HEK293 (cell line): ENCODE data around the gene USP31.

Experiments
- CTCF ChIA-PET: fragments of 350-600 bp; formaldehyde crosslinking; extraction: SDS; loops from one replicate; lab custom pipeline; 2021; ENCODE audit warnings: antibody characterized with exemption; lab: Yijun Ruan, JAX
- POLR2A ChIA-PET: fragments of 300-600 bp; formaldehyde crosslinking; extraction: SDS; loops from one replicate; lab custom pipeline; 2020; ENCODE audit warnings: antibody characterized with exemption, inconsistent platforms; lab: Yijun Ruan, JAX
- H3K27ac ChIP-seq: fragments of 200-500 bp; sonication (Bioruptor generic); 2 replicates; pipeline ENCODE4 v1.5.1; 2014; ENCODE audit warnings: low read depth, low read length, control low read depth, inconsistent platforms; ENCODE audit errors: extremely low read depth
- H3K36me3 ChIP-seq, 2 experiments: fragments of 200-500 bp in 1 of 2; sonication (Bioruptor generic) in 1 of 2; 1 replicate in 1 of 2; 2 replicates in 1 of 2; pipeline ENCODE4 v1.5.1; 2014 to 2017; ENCODE audit warnings: inconsistent platforms in 2 of 2, low read length in 2 of 2; ENCODE audit not compliant: control insufficient read depth in 2 of 2, insufficient read depth in 1 of 2
- H3K4me1 ChIP-seq: fragments of 200-500 bp; sonication (Bioruptor generic); 2 replicates; pipeline ENCODE4 v1.5.1; 2014; ENCODE audit warnings: mild to moderate bottlenecking, low read length, inconsistent platforms; ENCODE audit not compliant: control insufficient read depth, insufficient read depth
- H3K4me3 ChIP-seq: 2 replicates; pipeline ENCODE4 v1.5.1; 2011; ENCODE audit warnings: low read depth, mild to moderate bottlenecking, control low read depth, low read length, moderate library complexity
- H3K9me3 ChIP-seq: fragments of 200-500 bp; sonication (Bioruptor generic); 2 replicates; pipeline ENCODE4 v1.5.1; 2014; ENCODE audit warnings: low read depth, low read length, inconsistent platforms; ENCODE audit not compliant: control insufficient read depth, insufficient read depth
- AEBP2 ChIP-seq: fragments of 450-650 bp; formaldehyde crosslinking; IDR thresholded peaks from 2 replicates; pipeline ENCODE4 v1.5.1; 2016; ENCODE audit warnings: missing biosample characterization, missing genetic modification characterization, borderline replicate concordance
- GLIS1 ChIP-seq: fragments of 450-650 bp; formaldehyde crosslinking; IDR thresholded peaks from 2 replicates; pipeline ENCODE4 v1.5.1; 2016; ENCODE audit warnings: missing biosample characterization, missing genetic modification characterization
- HOXA7 ChIP-seq: sonication (generic); formaldehyde crosslinking; IDR thresholded peaks from 2 replicates; pipeline ENCODE4 v1.8.1; 2022; ENCODE audit warnings: missing genetic modification reagents, borderline replicate concordance
- HOXC10 ChIP-seq: sonication (generic); formaldehyde crosslinking; IDR thresholded peaks from 2 replicates; pipeline ENCODE4 v1.8.1; 2023; ENCODE audit warnings: mild to moderate bottlenecking, missing genetic modification reagents
- IKZF3 ChIP-seq: fragments of 450-650 bp; IDR thresholded peaks from 2 replicates; pipeline ENCODE4 v1.5.0; 2018; ENCODE audit warnings: missing biosample characterization, mild to moderate bottlenecking, missing genetic modification characterization, moderate library complexity
- INSM2 ChIP-seq: fragments of 450-650 bp; formaldehyde crosslinking; IDR thresholded peaks from 2 replicates; pipeline ENCODE4 v1.5.1; 2016; ENCODE audit warnings: missing biosample characterization, missing genetic modification characterization
- KLF1 ChIP-seq: fragments of 450-650 bp; formaldehyde crosslinking; IDR thresholded peaks from 2 replicates; pipeline ENCODE4 v1.5.1; 2016; ENCODE audit warnings: missing biosample characterization, missing genetic modification characterization
- KLF8 ChIP-seq: fragments of 450-650 bp; formaldehyde crosslinking; IDR thresholded peaks from 2 replicates; pipeline ENCODE4 v1.5.1; 2016; ENCODE audit warnings: missing biosample characterization, missing genetic modification characterization
- PRDM10 ChIP-seq: fragments of 450-650 bp; formaldehyde crosslinking; IDR thresholded peaks from 2 replicates; pipeline ENCODE4 v1.5.1; 2016; ENCODE audit warnings: missing biosample characterization, missing genetic modification characterization
- PRDM4 ChIP-seq: fragments of 450-650 bp; formaldehyde crosslinking; IDR thresholded peaks from 2 replicates; pipeline ENCODE4 v1.5.1; 2017; ENCODE audit warnings: missing biosample characterization, missing genetic modification characterization
- TRIM28 ChIP-seq: IDR thresholded peaks from 2 replicates; pipeline ENCODE4 v1.6.1; 2011; ENCODE audit warnings: low read length, control low read depth, borderline replicate concordance
- ZBTB48 ChIP-seq: fragments of 450-650 bp; formaldehyde crosslinking; IDR thresholded peaks from 2 replicates; pipeline ENCODE4 v1.5.1; 2016; ENCODE audit warnings: missing biosample characterization, missing genetic modification characterization
- ZBTB6 ChIP-seq: fragments of 450-650 bp; formaldehyde crosslinking; IDR thresholded peaks from 2 replicates; pipeline ENCODE4 v1.5.1; 2017; ENCODE audit warnings: missing biosample characterization, missing genetic modification characterization
- ZBTB7A ChIP-seq: fragments of 450-650 bp; formaldehyde crosslinking; IDR thresholded peaks from 2 replicates; pipeline ENCODE4 v1.5.1; 2016; ENCODE audit warnings: low read depth, missing biosample characterization, missing genetic modification characterization
- ZEB2 ChIP-seq: fragments of 450-650 bp; formaldehyde crosslinking; IDR thresholded peaks from 2 replicates; pipeline ENCODE4 v1.5.1; 2016; ENCODE audit warnings: missing biosample characterization, missing genetic modification characterization
- ZNF138 ChIP-seq: fragments of 450-650 bp; formaldehyde crosslinking; IDR thresholded peaks from 2 replicates; pipeline ENCODE4 v1.5.1; 2016; ENCODE audit warnings: missing biosample characterization, missing genetic modification characterization, borderline replicate concordance
- ZNF157 ChIP-seq: fragments of 450-650 bp; formaldehyde crosslinking; IDR thresholded peaks from 2 replicates; pipeline ENCODE4 v1.5.1; 2016; ENCODE audit warnings: missing biosample characterization, missing genetic modification characterization
- ZNF175 ChIP-seq: fragments of 450-650 bp; formaldehyde crosslinking; IDR thresholded peaks from 2 replicates; pipeline ENCODE4 v1.5.1; 2016; ENCODE audit warnings: missing biosample characterization, missing genetic modification characterization
- ZNF292 ChIP-seq: fragments of 450-650 bp; formaldehyde crosslinking; IDR thresholded peaks from 2 replicates; pipeline ENCODE4 v1.5.1; 2016; ENCODE audit warnings: low read depth, missing biosample characterization, missing genetic modification characterization, borderline replicate concordance
- ZNF311 ChIP-seq: fragments of 450-650 bp; formaldehyde crosslinking; IDR thresholded peaks from 2 replicates; pipeline ENCODE4 v1.5.1; 2017; ENCODE audit warnings: missing biosample characterization, missing genetic modification characterization, borderline replicate concordance
- ZNF362 ChIP-seq: fragments of 450-650 bp; formaldehyde crosslinking; IDR thresholded peaks from 2 replicates; pipeline ENCODE4 v1.5.1; 2016; ENCODE audit warnings: missing biosample characterization, missing genetic modification characterization
- ZNF530 ChIP-seq: fragments of 450-650 bp; formaldehyde crosslinking; IDR thresholded peaks from 2 replicates; pipeline ENCODE4 v1.5.1; 2016; ENCODE audit warnings: low read depth, missing biosample characterization, missing genetic modification characterization
- ZNF555 ChIP-seq: fragments of 450-650 bp; formaldehyde crosslinking; conservative IDR thresholded peaks from 2 replicates; pipeline ENCODE4 v1.5.1; 2017; ENCODE audit warnings: missing biosample characterization, mild to moderate bottlenecking, missing genetic modification characterization, inconsistent platforms
- ZNF580 ChIP-seq: fragments of 450-650 bp; formaldehyde crosslinking; IDR thresholded peaks from 2 replicates; pipeline ENCODE4 v1.5.1; 2016; ENCODE audit warnings: missing biosample characterization, missing genetic modification characterization
- ZNF621 ChIP-seq: fragments of 450-650 bp; formaldehyde crosslinking; IDR thresholded peaks from 2 replicates; pipeline ENCODE4 v1.5.1; 2017; ENCODE audit warnings: missing biosample characterization, missing genetic modification characterization
- ZNF707 ChIP-seq: fragments of 450-650 bp; formaldehyde crosslinking; IDR thresholded peaks from 2 replicates; pipeline ENCODE4 v1.5.1; 2016; ENCODE audit warnings: missing biosample characterization, missing genetic modification characterization
- ZSCAN16 ChIP-seq: fragments of 450-650 bp; formaldehyde crosslinking; IDR thresholded peaks from 2 replicates; pipeline ENCODE4 v1.5.1; 2016; ENCODE audit warnings: missing biosample characterization, missing genetic modification characterization
- ZSCAN23 ChIP-seq: fragments of 450-650 bp; formaldehyde crosslinking; IDR thresholded peaks from 2 replicates; pipeline ENCODE4 v1.5.1; 2016; ENCODE audit warnings: missing biosample characterization, missing genetic modification characterization

The USP31 gene

GRCh38 chr16:23134274-23134673 is 15.0 kb downstream of the USP31 start:
- POLR2A ChIA-PET = interaction anchor here (1.3 kb wide), 1 partner anchor 15 kb away, joined by 3 read pairs; no protein-coding TSS in a partner anchor
- Histone ChIP-seq H3K36me3 (peaks cover 0 to 5% of the 10 kb centered on the region in 2 experiments; a peak in 1 of 3 replicates), H3K4me1 (peaks cover 19% of the 10 kb centered on the region; the same call in 1 of the 2 replicates), H3K4me3 (no peak overlapping the region), H3K27ac (no peak overlapping the region), H3K9me3 (no peaks in the 10 kb centered on the region)
- CTCF ChIA-PET = no interaction called here
- TF ChIP-seq ZNF530 (no peak), ZNF555 (tag by site-specific recombination) (no peak), PRDM4 (tag by site-specific recombination) (peak; percentile 62; the same call in 1 of the 2 replicates), ZBTB7A (tag by site-specific recombination) (no peak), ZNF157 (tag by site-specific recombination) (no peak), ZNF580 (tag by site-specific recombination) (no peak), GLIS1 (tag by site-specific recombination) (peak; percentile 67), ZNF175 (tag by site-specific recombination) (no peak), ZEB2 (tag by site-specific recombination) (0 out of 2 replicates have a peak, but pooled peaks have one; percentile 39), IKZF3 (tag by site-specific recombination) (0 out of 2 replicates have a peak, but pooled peaks have one; percentile 14), ZNF362 (no peak), ZNF138 (no peak), HOXA7 (CRISPR knock-in tag) (no peak), ZNF707 (tag by site-specific recombination) (no peak), ZNF292 (no peak), INSM2 (no peak), HOXC10 (CRISPR knock-in tag) (no peak), ZNF311 (no peak), ZNF621 (tag by site-specific recombination) (no peak), ZSCAN16 (tag by site-specific recombination) (no peak), KLF1 (tag by site-specific recombination) (no peak), AEBP2 (no peak), PRDM10 (peak; percentile 64), ZBTB48 (no peak), ZBTB6 (tag by site-specific recombination) (no peak), ZSCAN23 (no peak), KLF8 (tag by site-specific recombination) (no peak), TRIM28 (no peak)
